Astrocyte of the hippocampus (primary cell): ENCODE data around the gene KATNB1.
"Not testable (repeated sequence)": the region's sequence is repeated elsewhere in the genome, so short reads cannot be mapped to it uniquely, and the experiment has no call there.

ENCODE experiments used
- DNase-seq: peaks from one replicate; pipeline ENCODE4 v3.0.0; 2011; ENCODE audit warnings: low read depth, low spot score

Gene KATNB1

DNA sequence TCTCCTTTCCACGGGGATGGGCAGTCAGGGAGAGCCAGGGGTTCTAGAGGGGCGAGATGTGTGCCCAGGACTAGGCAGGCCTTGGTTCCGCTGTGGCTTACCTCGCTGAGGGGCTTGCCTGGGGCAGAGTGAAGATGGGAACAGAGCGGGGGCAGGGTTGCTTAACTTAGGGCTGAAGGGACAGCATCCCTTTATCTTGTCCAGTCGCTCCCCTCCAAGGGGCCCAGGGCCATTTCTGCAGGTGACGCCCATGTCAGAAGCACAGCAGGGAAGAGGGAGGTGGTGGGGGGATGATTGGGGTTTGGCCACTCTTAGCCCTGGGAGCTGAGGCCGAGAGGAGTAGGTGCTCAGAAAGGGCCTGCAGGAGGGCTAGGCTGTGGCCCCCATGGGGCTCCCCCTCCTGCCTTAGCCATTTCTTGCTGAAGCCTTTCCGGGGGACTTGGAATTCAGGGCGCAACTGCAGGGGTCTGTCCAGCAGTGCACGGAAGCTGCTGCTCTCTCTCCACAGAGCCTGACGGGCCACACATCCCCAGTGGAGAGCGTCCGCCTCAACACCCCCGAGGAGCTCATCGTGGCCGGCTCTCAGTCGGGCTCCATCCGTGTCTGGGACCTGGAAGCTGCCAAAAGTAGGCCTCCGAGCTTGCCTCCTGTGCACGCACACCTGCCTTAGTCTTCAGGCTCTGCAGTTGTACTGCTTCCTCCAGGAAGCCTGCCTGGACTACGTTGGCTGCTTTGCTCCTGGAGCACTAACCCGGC lies 8.5 kb downstream of the KATNB1 start:
- no peak for DNase-seq

DNA sequence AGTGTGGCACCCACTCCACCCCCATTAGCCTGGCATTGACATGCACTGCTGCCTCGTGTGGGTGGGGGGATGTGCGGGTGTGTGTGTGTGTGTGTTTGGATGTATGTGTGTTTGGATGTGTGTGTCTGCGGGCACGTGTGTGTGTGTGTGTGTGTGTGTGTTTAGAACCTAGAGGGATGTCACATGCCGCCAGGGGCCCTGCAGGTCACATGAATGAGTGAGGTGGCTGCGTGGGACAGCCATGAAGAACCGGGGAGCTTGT lies 9.0 kb downstream of the KATNB1 start:
- no peak for DNase-seq

GRCh38 chr16:57745768-57746167 lies 10.2 kb downstream of the KATNB1 start:
- no peak for DNase-seq

GRCh38 chr16:57746316-57746715 lies 10.7 kb downstream of the KATNB1 start:
- DNase-seq, result not testable (repeated sequence)

GRCh38 chr16:57747091-57747490 lies 11.5 kb downstream of the KATNB1 start:
- DNase-seq, result no peak

DNA sequence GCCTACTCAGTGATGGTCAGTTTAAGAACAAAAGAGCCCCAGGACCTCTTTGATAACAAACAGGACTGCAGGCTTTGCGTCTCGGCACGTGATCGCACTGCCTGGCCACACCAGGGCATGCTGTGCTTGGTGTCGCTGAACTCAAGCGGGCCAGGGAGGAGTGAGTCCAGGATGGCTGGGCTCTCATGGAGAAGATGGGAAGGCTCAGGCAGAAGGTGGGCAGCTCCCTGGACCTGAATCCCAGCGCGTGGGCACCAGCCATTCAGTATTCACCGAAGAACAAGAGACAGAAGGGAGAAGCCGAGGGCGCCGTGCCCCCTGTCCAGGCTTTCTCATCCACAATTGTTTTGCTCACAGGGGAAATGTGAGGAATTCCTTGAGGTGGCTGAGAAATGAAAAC lies 11.9 kb downstream of the KATNB1 start:
- no peak for DNase-seq

GRCh38 chr16:57747996-57748395 lies 12.4 kb downstream of the KATNB1 start:
- no peak for DNase-seq

DNA sequence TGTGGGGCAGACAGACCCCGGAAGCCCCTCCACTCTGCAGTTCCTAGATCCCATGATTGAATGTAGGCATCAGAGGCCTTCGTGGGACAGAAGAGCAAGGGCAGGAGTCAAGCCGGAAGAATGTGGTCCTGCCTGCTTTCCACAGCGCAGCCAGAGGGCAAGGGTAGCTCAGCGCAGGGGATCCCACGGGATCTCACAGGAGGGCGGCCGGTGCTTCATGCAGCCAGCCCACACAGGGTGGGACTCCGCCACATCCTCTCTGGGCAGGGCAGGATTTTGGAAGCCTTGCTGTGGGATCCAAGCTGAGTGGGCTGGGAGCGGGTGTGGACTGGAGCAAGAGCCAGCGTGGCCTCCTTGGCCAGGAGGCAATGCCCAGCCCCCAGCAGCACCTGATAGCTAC lies 13.0 kb downstream of the KATNB1 start:
- no peak for DNase-seq

GRCh38 chr16:57749101-57749692 lies 13.6 kb downstream of the KATNB1 start:
- DNase-seq, result no peak

DNA sequence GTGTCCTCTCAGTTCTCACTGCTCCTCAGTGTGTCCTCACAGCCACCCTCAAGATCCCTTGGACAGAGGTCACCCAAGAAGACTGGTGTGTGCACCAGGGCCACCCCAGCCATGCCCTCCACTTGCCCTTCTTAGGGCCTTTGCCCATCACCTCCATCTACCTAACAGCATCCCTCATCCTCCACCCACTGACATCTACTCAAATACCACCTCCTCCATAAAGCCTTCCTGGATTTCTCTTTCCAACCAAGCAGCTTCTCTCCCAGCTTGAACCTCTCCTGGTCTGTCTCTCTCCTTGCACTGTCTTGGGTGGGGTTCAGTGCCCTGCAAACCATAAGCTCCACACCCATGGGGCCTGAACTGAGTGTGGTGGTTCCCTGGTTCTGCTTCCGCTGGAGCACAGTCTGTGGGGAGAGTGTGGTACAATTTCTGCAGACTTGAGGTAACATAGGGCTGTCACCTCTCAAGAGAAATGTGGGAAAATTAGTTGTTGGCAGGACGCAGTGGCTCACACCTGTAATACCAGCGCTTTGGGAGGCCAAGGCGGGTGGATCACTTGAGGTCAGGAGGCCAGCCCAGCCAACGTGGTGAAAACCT lies 14.4 kb downstream of the KATNB1 start:
- DNase-seq, result no peak

- DNase-seq, result no peak
These were observed 15.4 kb downstream of the KATNB1 start for GRCh38 chr16:57750796-57751538.

DNA sequence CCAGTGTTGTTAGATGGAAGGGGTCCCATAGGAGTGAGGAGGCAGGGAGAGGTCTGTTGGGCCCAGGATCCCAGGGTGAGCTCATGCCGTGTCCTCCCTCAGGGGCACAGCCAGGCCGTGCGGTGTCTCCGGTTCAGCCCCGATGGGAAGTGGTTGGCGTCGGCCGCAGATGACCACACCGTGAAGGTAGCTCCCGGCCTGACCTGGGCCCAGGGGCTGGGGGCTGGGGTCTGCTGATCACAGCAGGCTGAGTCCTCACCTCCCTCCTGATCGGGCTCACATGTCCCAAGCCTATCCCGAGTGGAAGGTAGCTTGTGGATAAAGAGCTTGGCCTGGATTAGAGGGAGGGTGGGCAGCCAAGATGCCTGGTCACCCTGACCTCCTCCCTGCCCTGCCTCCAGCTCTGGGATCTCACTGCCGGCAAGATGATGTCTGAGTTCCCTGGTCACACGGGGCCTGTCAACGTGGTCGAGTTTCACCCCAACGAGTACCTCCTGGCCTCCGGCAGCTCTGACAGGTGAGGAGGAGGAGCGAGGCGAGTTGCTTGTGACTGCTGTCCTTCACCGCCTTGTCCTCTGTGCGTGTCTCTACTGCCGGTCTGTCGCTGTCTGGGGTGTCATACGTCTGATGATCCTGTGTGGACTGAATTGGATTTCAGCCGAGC lies 16.1 kb downstream of the KATNB1 start:
- DNase-seq, result no peak

GRCh38 chr16:57752203-57752580 lies 16.6 kb downstream of the KATNB1 start:
- no peak for DNase-seq

DNA sequence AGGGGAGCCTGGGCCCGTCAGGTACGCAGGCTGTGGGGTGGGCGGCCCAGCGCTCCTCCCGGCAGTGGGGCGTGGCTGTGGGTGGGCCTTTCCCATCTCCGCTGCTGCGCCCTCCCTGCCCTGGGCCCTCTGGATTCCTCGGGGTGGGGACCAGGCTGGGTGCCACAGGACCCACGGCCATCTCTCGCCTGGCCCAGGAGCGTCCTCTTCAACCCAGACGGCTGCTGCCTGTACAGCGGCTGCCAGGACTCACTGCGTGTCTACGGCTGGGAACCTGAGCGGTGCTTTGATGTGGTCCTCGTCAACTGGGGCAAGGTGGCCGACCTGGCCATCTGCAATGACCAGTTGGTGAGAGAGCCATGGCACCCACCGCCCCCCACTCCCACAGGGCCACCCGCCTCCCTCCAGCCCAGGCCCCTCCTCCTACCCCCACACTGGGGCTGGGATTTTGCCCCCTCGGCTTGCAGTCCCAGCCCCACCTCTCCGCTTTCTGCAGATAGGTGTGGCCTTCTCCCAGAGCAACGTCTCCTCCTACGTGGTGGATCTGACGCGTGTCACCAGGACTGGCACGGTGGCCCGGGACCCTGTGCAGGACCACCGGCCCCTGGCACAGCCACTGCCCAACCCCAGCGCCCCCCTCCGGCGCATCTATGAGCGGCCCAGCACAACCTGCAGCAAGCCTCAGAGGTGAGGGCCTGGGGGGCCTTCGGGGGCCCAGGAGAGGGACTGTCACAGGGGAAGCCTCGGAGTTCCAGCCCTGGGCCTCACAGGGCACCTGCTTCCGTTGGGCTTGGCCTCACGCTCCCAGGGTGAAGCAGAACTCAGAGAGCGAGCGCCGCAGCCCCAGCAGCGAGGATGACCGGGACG lies 17.2 kb downstream of the KATNB1 start:
- no peak for DNase-seq

DNA sequence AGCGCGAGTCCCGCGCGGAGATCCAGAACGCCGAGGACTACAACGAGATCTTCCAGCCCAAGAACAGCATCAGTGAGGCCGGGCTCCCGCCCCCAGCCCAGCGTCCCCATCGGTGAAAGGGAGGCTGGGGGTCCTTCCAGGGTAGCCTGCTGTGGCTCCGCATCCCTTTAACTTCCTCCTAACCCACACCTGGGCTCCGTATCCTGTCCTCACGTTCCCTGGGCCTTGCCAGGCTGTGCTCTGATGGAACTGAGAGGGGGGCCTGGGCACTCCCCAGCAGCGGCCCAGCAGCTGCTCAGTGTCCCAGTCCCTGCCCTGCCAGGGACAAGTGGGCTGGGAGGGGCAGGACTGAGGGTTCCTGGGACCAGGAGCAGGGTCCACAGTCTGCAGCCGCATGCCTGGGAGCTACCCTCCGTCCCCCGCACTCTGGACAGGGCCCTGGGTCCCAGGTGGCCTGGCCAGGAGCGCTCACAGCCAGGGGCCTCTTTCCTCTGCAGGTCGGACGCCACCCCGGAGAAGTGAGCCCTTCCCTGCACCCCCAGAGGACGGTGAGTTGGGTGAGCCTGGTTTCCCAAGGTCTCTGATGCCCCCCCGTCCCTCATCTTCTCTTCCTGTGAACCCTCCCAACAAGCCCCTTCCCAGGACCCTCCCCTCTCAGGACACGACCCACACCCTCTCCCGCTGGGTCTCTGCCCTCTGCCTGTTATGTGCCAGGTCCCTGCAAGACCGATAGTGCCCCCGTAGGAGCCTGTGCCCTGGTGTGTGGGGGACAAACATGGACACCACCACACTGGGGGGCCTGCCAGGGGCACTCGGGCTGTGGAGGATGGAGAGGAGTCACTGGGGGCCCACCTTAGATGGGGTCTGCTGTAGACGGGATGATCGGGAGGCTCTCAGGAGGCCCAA lies 18.1 kb downstream of the KATNB1 start:
- DNase-seq, result no peak

DNA sequence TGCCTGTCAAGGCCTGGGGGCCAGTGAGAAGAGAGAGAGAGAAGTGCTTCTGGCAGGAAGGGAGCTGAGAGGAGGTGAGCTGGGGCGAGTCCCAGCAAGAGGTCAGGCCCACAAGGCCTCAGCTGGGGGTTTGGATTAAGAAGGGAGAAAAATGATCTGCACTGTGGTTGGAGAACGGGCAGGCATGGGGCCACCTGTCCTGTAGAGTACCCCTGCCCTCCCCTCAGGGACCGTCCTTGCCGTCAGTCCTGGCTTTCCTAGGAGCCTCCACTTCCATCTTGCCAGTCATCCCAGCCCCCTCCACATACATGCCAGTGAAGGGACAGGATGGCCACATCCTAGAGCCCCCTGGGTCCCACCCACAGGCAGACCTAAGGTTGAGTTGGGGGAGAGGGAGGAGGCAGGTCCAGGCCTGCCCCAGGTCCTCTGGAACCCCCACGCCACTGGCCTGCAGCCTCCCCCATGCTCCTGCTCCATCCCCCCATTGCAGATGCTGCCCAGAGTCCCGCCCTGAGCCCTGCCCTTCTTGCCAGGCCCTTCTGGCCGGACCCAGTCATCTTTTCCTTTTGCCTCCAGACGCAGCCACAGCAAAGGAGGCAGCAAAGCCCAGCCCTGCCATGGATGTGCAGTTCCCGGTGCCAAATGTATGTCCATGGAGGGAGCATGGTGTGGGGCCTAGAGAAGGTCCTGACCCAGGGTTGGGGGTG lies 18.9 kb downstream of the KATNB1 start:
- no peak for DNase-seq

DNA sequence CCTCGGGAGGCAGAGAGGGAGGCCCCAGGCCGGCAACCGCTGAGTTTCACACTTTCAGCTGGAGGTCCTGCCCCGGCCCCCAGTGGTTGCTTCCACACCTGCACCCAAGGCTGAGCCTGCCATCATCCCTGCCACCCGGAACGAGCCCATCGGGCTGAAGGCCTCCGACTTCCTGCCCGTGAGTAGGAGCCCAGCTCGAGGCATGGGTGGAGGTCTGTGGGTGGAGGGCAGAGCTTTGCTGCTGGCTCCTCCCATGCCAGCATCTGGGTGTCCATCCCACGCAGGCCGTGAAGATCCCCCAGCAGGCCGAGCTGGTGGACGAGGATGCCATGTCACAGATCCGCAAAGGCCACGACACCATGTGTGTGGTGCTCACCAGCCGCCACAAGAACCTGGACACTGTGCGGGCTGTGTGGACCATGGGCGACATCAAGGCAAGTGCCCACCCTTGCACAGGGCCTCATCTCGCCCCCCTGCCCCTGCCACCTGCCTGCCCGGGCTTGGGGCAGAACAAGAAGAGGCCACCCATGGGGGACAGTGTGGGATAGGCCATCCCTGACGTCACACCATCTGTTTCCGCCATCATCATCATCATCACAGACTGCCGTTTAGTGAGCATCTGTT lies 19.6 kb downstream of the KATNB1 start:
- no peak for DNase-seq

DNA sequence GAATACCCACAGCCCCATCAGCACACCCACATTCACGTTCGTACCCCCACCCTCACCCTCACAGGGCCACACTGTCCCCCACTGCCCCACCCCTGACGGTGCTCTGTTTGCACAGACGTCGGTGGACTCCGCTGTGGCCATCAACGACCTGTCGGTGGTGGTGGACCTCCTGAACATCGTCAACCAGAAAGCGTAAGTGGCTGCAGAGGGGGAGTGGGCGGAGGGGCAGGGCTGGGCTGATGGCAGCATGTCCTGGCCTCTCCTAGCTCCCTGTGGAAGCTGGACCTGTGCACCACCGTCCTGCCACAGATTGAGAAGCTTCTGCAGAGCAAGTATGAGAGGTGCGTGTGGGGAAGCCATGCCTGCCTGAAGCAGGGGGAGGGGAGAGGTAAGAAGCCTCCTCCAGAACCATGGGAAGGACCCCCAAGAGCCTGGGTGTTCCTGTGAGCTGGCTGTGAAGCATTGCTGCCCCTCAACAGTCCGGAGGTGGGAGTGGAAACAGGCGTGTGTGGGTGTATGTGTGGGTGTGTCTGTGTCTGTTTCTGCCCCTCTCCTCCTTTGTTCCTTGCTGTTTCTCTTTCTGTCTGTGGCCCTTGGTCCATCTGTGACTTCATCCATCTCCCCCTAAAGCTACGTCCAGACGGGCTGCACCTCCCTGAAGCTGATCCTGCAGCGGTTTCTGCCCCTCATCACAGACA lies 20.3 kb downstream of the KATNB1 start:
- DNase-seq, result no peak
